Ascending aorta (tissue), 2 donors: ENCODE results near the gene HNRNPK. TPM values are rescaled to one million over a fixed set of nuclear protein-coding genes. Genes with fewer than 3 reads are reported as not detected.

Experiments
- DNase-seq, 2 donors: peaks; one replicate each; pipeline ENCODE4 v3.0.0-alpha.2; 2019; ENCODE audit warnings: low spot score in 2 of 2
- H3K27ac ChIP-seq, 2 donors: fragments of 200-600 bp; sonication (generic); one replicate each; pipeline ENCODE4 v1.5.1; 2016 to 2017; ENCODE audit warnings: mild to moderate bottlenecking in 1 of 2
- H3K27me3 ChIP-seq: fragments of 200-600 bp; sonication (generic); one replicate; pipeline ENCODE4 v1.5.1; 2017
- H3K36me3 ChIP-seq, 2 donors: fragments of 200-600 bp; sonication (generic); one replicate each; pipeline ENCODE4 v1.5.1; 2016
- H3K4me1 ChIP-seq, 2 donors: fragments of 200-600 bp; sonication (generic); one replicate each; pipeline ENCODE4 v1.5.1; 2016 to 2017; ENCODE audit warnings: mild to moderate bottlenecking in 1 of 2
- H3K4me3 ChIP-seq, 2 donors: fragments of 200-600 bp; sonication (generic); one replicate each; pipeline ENCODE4 v1.5.1; 2016 to 2017; ENCODE audit warnings: mild to moderate bottlenecking in 1 of 2
- H3K9me3 ChIP-seq, 2 donors: fragments of 200-600 bp; sonication (generic); one replicate each; pipeline ENCODE4 v1.5.1; 2016
- intact Hi-C: fragments of 100-400 bp; cut with DNase I; formaldehyde crosslinking; loops from one replicate; pipeline ENCODE4 v1.15.1; 2023
- total RNA-seq: library from RNA; depleted of rRNA; stranded (reverse); fragments of >200 nt; gene quantifications from one replicate; pipeline ENCODE4 v1.1.0, GENCODE V29; 2016
- TF ChIP-seq, protein P1 (sequence below), 3 experiments: fragments of 200-600 bp in 2 of 3; fragments of 450-650 bp in 1 of 3; sonication (generic) in 2 of 3; IDR thresholded peaks; one replicate each; pipeline ENCODE4 v1.5.1; 2016 to 2019; ENCODE audit warnings: antibody characterized with exemption in 3 of 3, mild to moderate bottlenecking in 1 of 3, moderate library complexity in 1 of 3

HNRNPK gene
- total RNA-seq, 1 donor from 2014 or later: 272 TPM

- Histone ChIP-seq H3K27ac (no peak overlapping the region), H3K36me3 (peaks cover 55 to 61% of the 10 kb centered on the region in 2 donors), H3K9me3 (no peaks in the 10 kb centered on the region), H3K4me3 (peak overlapping the region in 1 of 2 donors; percentile 94), H3K4me1 (peaks cover 5 to 21% of the 10 kb centered on the region in 2 donors), H3K27me3 (no peaks in the 10 kb centered on the region)
- intact Hi-C loops: no loop called here
- DNase-seq: no peak
- TF ChIP-seq, protein P1, sequence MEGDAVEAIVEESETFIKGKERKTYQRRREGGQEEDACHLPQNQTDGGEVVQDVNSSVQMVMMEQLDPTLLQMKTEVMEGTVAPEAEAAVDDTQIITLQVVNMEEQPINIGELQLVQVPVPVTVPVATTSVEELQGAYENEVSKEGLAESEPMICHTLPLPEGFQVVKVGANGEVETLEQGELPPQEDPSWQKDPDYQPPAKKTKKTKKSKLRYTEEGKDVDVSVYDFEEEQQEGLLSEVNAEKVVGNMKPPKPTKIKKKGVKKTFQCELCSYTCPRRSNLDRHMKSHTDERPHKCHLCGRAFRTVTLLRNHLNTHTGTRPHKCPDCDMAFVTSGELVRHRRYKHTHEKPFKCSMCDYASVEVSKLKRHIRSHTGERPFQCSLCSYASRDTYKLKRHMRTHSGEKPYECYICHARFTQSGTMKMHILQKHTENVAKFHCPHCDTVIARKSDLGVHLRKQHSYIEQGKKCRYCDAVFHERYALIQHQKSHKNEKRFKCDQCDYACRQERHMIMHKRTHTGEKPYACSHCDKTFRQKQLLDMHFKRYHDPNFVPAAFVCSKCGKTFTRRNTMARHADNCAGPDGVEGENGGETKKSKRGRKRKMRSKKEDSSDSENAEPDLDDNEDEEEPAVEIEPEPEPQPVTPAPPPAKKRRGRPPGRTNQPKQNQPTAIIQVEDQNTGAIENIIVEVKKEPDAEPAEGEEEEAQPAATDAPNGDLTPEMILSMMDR (IDR thresholded peaks at IDR 0.05): no peak
These were observed 3.6 kb downstream of the HNRNPK start for GRCh38 chr9:83976372-83976771.

DNA sequence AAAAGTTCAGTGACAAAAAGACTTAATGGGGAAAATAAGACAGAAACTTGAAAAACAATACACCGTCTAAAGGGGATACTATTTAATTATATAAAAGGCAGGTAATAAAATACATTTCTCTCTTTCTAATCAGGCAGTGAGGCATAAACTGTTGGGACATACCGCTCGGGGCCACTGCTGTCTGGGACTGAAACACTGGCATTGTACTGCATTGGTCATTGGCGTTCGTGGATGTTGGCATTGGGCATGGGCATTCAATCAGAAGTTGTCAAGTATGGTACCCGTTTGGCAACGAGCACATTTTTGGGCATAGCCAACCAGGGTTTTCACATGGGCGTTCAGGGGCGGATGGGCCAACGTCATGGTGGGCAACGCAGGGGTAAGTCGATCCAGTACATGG lies 4.7 kb downstream of the HNRNPK start:
- no peak for DNase-seq
- Histone ChIP-seq H3K36me3 (peaks cover 65 to 71% of the 10 kb centered on the region in 2 donors), H3K9me3 (no peaks in the 10 kb centered on the region), H3K4me1 (peaks cover 5 to 21% of the 10 kb centered on the region in 2 donors), H3K27ac (no peak overlapping the region), H3K27me3 (no peaks in the 10 kb centered on the region), H3K4me3 (no peak overlapping the region)
- TF ChIP-seq, protein P1 (IDR thresholded peaks at IDR 0.05): no peak
- intact Hi-C loops: no loop called here

GRCh38 chr9:83972286-83972685 lies 7.7 kb downstream of the HNRNPK start:
- Histone ChIP-seq H3K36me3 (peaks cover 83 to 93% of the 10 kb centered on the region in 2 donors), H3K4me1 (peaks cover 5 to 17% of the 10 kb centered on the region in 2 donors), H3K27ac (no peak overlapping the region), H3K9me3 (no peaks in the 10 kb centered on the region), H3K27me3 (no peaks in the 10 kb centered on the region), H3K4me3 (no peak overlapping the region)
- TF ChIP-seq, protein P1 (IDR thresholded peaks at IDR 0.05): no peak
- no peak for DNase-seq
- intact Hi-C loops: no loop called here

GRCh38 chr9:83971485-83971884 lies 8.5 kb downstream of the HNRNPK start:
- no peak for DNase-seq
- Histone ChIP-seq H3K4me1 (peaks cover 1 to 11% of the 10 kb centered on the region in 2 donors), H3K27ac (no peak overlapping the region), H3K4me3 (no peak overlapping the region), H3K36me3 (peaks cover 84 to 97% of the 10 kb centered on the region in 2 donors), H3K9me3 (no peaks in the 10 kb centered on the region), H3K27me3 (no peaks in the 10 kb centered on the region)
- TF ChIP-seq, protein P1 (IDR thresholded peaks at IDR 0.05): no peak
- intact Hi-C loops: no loop called here

DNA sequence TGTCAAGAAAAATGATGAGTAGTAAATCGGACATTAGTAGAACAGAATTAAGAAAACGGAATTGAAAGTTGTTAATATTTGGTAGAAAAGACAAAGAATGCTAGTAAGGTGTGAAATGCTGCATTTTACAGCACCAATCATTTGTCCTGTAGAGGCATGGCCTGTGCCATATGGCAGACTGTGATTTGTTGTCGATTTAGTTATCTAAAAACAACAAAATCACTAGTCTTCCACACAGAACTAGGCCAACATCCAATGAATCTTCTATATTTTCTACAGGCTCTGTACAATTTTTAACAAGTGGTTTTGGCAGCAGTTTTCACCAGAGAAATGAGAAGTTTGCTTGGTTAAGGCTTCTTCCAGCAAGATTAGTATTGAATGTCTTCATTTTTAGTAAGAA lies 10.4 kb downstream of the HNRNPK start:
- DNase-seq: no peak
- H3K27ac ChIP-seq: no peak overlapping the region
- intact Hi-C loops: no loop called here
- no peaks in the 10 kb centered on the region for H3K9me3 ChIP-seq
- H3K27me3 ChIP-seq: no peaks in the 10 kb centered on the region
- peaks cover 0 to 6% of the 10 kb centered on the region in 2 donors for H3K4me1 ChIP-seq
- no peak overlapping the region for H3K4me3 ChIP-seq
- peaks cover 67 to 82% of the 10 kb centered on the region in 2 donors for H3K36me3 ChIP-seq
- TF ChIP-seq, protein P1 (IDR thresholded peaks at IDR 0.05): no peak

GRCh38 chr9:83967073-83967472 lies 12.9 kb downstream of the HNRNPK start:
- TF ChIP-seq, protein P1 (IDR thresholded peaks at IDR 0.05): no peak
- H3K36me3 ChIP-seq: peaks cover 42 to 57% of the 10 kb centered on the region in 2 donors
- H3K27ac ChIP-seq: no peak overlapping the region
- H3K9me3 ChIP-seq: no peaks in the 10 kb centered on the region
- peaks cover 0 to 2% of the 10 kb centered on the region in 2 donors for H3K4me1 ChIP-seq
- no peak for DNase-seq
- H3K27me3 ChIP-seq: no peaks in the 10 kb centered on the region
- no peak overlapping the region for H3K4me3 ChIP-seq
- intact Hi-C loops: no loop called here
